GM12891 (cell line): ENCODE data around the gene HTR3B.

Source experiments
- DNase-seq: peaks from one replicate; pipeline ENCODE4 v3.0.0; 2011; ENCODE audit warnings: low spot score; ENCODE audit not compliant: insufficient read length
- FAIRE-seq: peaks from 2 replicates; lab custom pipeline; 2011; peaks lifted over from hg19 to GRCh38; lab: Jason Lieb, UNC
- PAX5 ChIP-seq: IDR thresholded peaks from 2 replicates; pipeline ENCODE4 v1.6.1; 2011; ENCODE audit warnings: low read length, moderate library complexity, mild to moderate bottlenecking; ENCODE audit not compliant: insufficient read depth, severe bottlenecking
- POLR2A ChIP-seq: IDR thresholded peaks from 2 replicates; pipeline ENCODE4 v1.6.1; 2011; ENCODE audit warnings: low read depth, low read length, control low read depth
- POLR2AphosphoS5 ChIP-seq: IDR thresholded peaks from 2 replicates; pipeline ENCODE4 v1.6.1; 2011; ENCODE audit warnings: low read depth, low read length, control low read depth
- POU2F2 ChIP-seq: IDR thresholded peaks from 2 replicates; pipeline ENCODE4 v1.6.1; 2011; ENCODE audit warnings: low read depth, mild to moderate bottlenecking, control low read depth, low read length, moderate library complexity
- SPI1 ChIP-seq: IDR thresholded peaks from 2 replicates; pipeline ENCODE4 v1.6.1; 2011; ENCODE audit warnings: low read depth, low read length, control low read depth
- TAF1 ChIP-seq: IDR thresholded peaks from 2 replicates; pipeline ENCODE4 v1.6.1; 2011; ENCODE audit warnings: low read depth, low read length, control low read depth

HTR3B gene

DNA sequence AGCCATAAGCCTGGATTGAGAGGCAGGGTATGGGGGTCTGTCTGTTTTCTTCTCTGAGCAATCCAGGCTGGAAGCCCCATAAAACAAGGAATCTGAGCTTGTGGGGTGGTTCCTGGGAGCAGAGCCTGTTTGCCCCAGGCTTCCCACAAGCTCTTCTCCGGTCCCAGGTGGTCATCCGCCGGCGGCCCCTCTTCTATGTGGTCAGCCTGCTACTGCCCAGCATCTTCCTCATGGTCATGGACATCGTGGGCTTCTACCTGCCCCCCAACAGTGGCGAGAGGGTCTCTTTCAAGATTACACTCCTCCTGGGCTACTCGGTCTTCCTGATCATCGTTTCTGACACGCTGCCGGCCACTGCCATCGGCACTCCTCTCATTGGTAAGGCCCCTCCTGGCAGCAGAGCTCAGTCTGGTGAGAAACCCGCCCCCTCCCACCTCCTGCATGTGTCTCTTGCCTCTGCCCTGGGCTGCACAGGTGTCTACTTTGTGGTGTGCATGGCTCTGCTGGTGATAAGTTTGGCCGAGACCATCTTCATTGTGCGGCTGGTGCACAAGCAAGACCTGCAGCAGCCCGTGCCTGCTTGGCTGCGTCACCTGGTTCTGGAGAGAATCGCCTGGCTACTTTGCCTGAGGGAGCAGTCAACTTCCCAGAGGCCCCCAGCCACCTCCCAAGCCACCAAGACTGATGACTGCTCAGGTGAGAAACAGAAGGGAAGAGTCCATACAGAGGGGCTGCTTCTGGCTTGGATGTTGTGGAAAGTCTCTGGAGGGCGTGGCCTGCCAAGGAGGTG lies 82.0 kb downstream of the HTR3B start:
- no peak for TF ChIP-seq TAF1
- no peak for TF ChIP-seq POLR2A
- no peak for TF ChIP-seq POU2F2
- TF ChIP-seq PAX5 = no peak
- no peak for TF ChIP-seq SPI1
- no peak for TF ChIP-seq POLR2AphosphoS5
- FAIRE-seq (no peak), DNase-seq (no peak)

DNA sequence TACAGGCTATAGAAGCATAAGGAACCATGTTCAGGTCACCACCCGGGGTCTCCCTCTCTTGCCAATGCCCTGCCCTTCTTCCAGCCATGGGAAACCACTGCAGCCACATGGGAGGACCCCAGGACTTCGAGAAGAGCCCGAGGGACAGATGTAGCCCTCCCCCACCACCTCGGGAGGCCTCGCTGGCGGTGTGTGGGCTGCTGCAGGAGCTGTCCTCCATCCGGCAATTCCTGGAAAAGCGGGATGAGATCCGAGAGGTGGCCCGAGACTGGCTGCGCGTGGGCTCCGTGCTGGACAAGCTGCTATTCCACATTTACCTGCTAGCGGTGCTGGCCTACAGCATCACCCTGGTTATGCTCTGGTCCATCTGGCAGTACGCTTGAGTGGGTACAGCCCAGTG lies 84.8 kb downstream of the HTR3B start:
- TF ChIP-seq SPI1 = no peak
- TF ChIP-seq POLR2AphosphoS5 = no peak
- no peak for TF ChIP-seq POLR2A
- FAIRE-seq (no peak), DNase-seq (no peak)

DNA sequence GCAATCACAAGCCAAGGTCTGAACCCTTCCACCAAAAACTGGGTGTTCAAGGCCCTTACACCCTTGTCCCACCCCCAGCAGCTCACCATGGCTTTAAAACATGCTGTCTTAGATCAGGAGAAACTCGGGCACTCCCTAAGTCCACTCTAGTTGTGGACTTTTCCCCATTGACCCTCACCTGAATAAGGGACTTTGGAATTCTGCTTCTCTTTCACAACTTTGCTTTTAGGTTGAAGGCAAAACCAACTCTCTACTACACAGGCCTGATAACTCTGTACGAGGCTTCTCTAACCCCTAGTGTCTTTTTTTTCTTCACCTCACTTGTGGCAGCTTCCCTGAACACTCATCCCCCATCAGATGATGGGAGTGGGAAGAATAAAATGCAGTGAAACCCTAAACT lies 85.3 kb downstream of the HTR3B start:
- DNase-seq (no peak), FAIRE-seq (no peak)
- TF ChIP-seq POU2F2 (no peak), SPI1 (no peak), TAF1 (no peak), PAX5 (no peak), POLR2AphosphoS5 (no peak), POLR2A (no peak)

DNA sequence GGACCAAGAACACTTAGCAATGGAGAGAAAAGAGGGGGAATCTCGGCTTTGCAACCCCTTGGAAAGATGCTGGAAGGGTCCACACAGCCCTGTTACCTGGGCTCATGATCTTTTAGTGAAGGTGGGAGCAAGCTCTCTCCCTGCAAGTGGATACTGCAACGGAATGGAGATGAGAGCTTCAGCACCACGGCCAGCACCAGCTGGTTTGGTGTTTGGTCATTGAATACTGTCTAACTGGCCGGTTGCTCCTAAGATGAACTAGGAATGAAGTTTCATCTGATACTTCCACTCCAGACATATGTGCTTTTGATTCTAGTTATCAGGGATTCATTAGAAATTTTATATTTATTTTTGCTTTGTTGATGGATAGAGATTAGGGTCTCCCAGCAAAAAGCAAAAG lies 86.6 kb downstream of the HTR3B start:
- FAIRE-seq = no peak
- TF ChIP-seq POLR2AphosphoS5 = no peak
- no peak for TF ChIP-seq PAX5
- TF ChIP-seq POU2F2 = no peak
- no peak for TF ChIP-seq SPI1
- no peak for TF ChIP-seq POLR2A
- no peak for TF ChIP-seq TAF1
- no peak for DNase-seq

DNA sequence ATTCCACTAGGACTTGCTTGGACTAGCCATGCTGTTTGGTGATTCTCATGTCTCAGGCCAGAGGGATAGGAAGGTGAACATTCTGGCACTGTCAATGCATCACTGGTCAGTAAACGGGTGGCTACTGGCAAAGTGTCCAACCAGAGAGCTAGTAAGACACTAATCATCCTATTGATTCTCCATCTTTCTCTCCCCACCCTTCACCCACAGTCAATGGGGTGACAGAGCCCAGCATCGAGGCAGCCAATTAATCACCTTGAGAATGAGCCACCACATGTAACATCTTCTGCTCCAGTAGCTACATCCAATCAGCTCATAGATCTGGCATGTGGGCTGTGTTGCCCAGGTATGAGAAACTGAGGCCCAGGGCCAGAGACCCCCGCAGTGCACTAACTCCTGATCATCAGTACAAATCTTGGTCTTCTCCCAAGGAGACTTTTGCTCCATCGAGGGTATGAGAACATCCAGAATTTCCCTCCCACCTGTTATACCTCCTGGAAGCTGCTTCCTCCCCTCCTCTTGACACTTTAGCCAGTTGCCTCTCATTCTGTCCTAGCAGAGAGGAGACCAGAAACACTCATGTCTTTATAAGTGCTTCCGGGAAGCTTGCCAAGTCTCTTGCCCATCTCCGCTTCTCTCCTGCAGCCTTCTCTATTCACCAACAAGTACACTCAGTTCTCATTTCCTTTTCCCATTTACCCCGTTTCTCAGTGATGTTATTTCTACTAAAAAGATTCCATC lies 87.3 kb downstream of the HTR3B start:
- FAIRE-seq = no peak

GRCh38 chr11:113992459-113993110 lies 88.0 kb downstream of the HTR3B start:
- FAIRE-seq = no peak
- TF ChIP-seq SPI1 = no peak
- TF ChIP-seq POU2F2 = no peak
- no peak for TF ChIP-seq POLR2AphosphoS5
- TF ChIP-seq TAF1 = no peak
- TF ChIP-seq POLR2A = no peak
- TF ChIP-seq PAX5 = no peak
- DNase-seq = no peak

More for the DNA sequence above, 87.3 kb downstream of the HTR3B start:
- TF ChIP-seq POU2F2 (no peak), POLR2AphosphoS5 (no peak), POLR2A (no peak), SPI1 (no peak), PAX5 (no peak)
- no peak for DNase-seq

DNA sequence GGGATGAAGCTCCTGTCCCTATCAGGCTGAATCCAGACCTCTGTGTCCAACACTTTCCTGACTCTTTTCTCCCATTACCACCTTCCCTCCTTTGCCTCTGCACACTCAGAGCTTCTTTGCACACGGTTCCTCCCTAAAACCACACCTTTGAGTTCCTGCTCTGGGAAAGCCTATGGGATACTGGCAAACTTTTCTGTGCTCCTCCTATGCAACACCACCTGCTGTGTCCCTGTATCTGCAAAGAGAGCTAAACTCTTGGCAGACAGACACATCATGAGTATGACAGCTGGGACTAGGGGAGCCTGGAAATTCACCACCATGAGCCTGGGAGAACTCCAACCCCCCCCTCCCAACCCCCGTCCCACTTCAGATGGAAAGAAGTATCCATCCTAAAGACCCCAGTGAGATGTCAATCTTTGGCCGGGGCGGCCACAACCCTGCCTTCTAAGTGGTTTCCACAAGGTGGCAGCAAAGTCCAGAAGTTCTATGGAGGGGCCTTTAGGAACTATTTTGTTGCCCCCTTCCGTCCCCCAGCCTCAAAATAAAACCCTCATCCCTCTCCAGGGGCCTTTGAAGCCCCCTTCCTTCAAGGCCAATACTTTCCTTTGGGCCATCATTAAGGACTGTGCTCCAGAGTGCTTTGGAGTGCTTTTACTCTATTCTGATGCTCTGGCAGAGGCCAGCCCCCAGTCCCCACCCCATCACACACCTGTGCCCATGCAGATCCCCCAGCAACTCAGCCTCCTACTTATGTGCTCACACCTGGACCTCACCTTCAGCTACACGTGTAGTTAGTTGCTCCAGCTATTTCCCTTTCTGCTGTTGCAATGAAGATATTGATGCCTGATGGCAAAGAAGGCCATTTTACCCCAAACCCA lies 89.7 kb downstream of the HTR3B start:
- no peak for TF ChIP-seq POLR2AphosphoS5
- no peak for TF ChIP-seq POLR2A
- no peak for TF ChIP-seq PAX5
- TF ChIP-seq TAF1 = no peak
- no peak for TF ChIP-seq SPI1
- TF ChIP-seq POU2F2 = no peak
- FAIRE-seq = no peak

More for the DNA sequence above, 89.7 kb downstream of the HTR3B start:
- peak; percentile 43 for DNase-seq
